Measurements from ENCODE around the gene TMSB4X. TPM values are rescaled to one million over a fixed set of nuclear protein-coding genes. Genes with fewer than 3 reads are reported as not detected.

TMSB4X gene
- total and polyA plus RNA-seq, 2 of the 13 experiments (the other 11 are each of a cell fraction or from before 2014, with no cell fraction given), result 10.5 to 29.6 TPM

DNA sequence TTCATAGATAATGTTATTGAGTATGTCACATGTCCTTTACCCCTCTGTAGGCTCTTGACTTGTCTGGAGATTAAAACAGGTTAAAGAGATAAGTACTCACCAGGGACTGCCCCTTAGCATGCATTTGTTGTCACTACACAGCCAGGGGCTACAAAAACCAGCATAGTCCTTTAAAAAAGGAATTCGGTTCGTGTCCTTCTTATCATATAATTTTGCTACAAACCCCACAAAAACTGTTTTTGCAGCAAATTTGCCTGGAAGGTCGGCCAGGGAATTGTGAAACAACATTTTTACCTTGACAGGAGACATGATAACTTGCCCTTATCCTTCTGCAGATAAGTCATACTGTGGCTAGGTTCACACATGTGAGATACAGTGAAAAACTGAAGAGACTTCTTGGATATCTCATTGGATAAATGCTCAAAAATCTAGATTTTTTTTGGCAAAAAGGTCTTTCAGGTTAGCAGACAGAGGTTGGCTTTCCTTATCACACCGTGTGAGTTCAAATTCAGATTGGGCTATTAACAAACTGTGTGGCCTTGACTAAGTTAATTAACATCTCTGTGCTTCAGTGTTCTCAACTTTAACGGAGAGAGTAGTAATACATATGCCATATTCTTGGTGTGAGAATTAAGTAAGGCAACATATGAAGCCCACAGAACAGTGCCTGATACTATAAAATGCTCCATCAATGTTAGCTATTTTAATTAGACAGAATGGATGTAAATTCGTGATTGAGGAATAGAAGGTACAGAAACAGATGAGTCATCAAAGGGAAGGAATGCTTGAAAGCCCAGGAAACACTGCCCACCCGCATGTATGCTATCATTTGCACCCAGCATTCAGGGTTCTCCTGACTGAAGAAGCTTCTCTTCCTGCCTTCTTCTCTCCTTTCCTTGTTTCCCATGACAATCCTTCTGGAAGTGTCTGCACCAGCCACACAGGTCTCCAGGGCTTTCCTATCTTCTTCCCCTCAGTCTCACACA, 39.5 kb downstream of the TMSB4X start:
- CTCF ChIA-PET (ENCODE audit: low intra/inter-chr PET ratio, low total read pairs), result no interaction called here
- Histone ChIP-seq H2AFZ (ENCODE audit: low read length) (no peak overlapping the region), H3K4me3 (replicated peaks in 1 of 3; ENCODE audit: insufficient read depth in 1 of 3, low read depth in 2 of 3, low read length in 3 of 3) (no peak overlapping the region), H3K27me3 (ENCODE audit: control insufficient read depth in 1 of 2, insufficient read depth in 2 of 2, low read length in 2 of 2) (no peaks in the 10 kb centered on the region), H3K36me3 (replicated peaks in 1 of 2; ENCODE audit: control insufficient read depth in 1 of 2, insufficient read depth in 2 of 2, low read length in 2 of 2) (no peaks in the 10 kb centered on the region), H3K27ac (ENCODE audit: extremely low read length, insufficient read depth, low read length) (no peak overlapping the region), H3K4me2 (ENCODE audit: low read depth, low read length) (peak overlapping the region; percentile 47; the same call in 1 of the 2 replicates), H3K9ac (ENCODE audit: insufficient read depth, low read depth, low read length) (no peak overlapping the region), H3K79me2 (ENCODE audit: insufficient read depth, low read length) (no peaks in the 10 kb centered on the region), H3K4me1 (ENCODE audit: insufficient read depth, low read length) (peaks cover 12% of the 10 kb centered on the region), H4K20me1 (ENCODE audit: insufficient read depth, low read length) (no peaks in the 10 kb centered on the region), H3K9me3 (ENCODE audit: low read length) (no peaks in the 10 kb centered on the region)
- ATAC-seq (no peak), DNase-seq (ENCODE audit: low spot score) (no peak), FAIRE-seq (no peak)
- intact Hi-C loops (cut with micrococcal nuclease; ENCODE audit: unreplicated experiment) (no loop called here), in situ Hi-C loops (cut with HindIII; ENCODE audit: extremely low pct_ligation_motif_present, low pct_unique_long_range_greater_than_20kb) (no loop called here)
- POLR2A ChIA-PET, result no interaction called here
- no peak for TF ChIP-seq SIN3A (IDR thresholded peaks at IDR 0.05; ENCODE audit: borderline replicate concordance, low read depth, low read length)
- TF ChIP-seq ZNF20 (CRISPR knock-in tag; IDR thresholded peaks at IDR 0.05), result no peak
- TF ChIP-seq ZFP1 (CRISPR knock-in tag; IDR thresholded peaks at IDR 0.05), result no peak
- TF ChIP-seq, protein P1, sequence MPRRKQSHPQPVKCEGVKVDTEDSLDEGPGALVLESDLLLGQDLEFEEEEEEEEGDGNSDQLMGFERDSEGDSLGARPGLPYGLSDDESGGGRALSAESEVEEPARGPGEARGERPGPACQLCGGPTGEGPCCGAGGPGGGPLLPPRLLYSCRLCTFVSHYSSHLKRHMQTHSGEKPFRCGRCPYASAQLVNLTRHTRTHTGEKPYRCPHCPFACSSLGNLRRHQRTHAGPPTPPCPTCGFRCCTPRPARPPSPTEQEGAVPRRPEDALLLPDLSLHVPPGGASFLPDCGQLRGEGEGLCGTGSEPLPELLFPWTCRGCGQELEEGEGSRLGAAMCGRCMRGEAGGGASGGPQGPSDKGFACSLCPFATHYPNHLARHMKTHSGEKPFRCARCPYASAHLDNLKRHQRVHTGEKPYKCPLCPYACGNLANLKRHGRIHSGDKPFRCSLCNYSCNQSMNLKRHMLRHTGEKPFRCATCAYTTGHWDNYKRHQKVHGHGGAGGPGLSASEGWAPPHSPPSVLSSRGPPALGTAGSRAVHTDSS (CRISPR knock-in tag; conservative IDR thresholded peaks at IDR 0.05), result no peak
- TF ChIP-seq GABPB1 (CRISPR knock-in tag; IDR thresholded peaks at IDR 0.05), result no peak
- TF ChIP-seq ZNF253 (CRISPR knock-in tag; IDR thresholded peaks at IDR 0.05; ENCODE audit: borderline replicate concordance), result no peak
- TF ChIP-seq HDAC6 (IDR thresholded peaks at IDR 0.05; ENCODE audit: low read depth, low read length), result no peak
- TF ChIP-seq ZNF709 (CRISPR knock-in tag; IDR thresholded peaks at IDR 0.05), result no peak
- no peak for TF ChIP-seq DPF2 (CRISPR knock-in tag; IDR thresholded peaks at IDR 0.05; ENCODE audit: borderline replicate concordance, low read depth)
- TF ChIP-seq, protein P2, sequence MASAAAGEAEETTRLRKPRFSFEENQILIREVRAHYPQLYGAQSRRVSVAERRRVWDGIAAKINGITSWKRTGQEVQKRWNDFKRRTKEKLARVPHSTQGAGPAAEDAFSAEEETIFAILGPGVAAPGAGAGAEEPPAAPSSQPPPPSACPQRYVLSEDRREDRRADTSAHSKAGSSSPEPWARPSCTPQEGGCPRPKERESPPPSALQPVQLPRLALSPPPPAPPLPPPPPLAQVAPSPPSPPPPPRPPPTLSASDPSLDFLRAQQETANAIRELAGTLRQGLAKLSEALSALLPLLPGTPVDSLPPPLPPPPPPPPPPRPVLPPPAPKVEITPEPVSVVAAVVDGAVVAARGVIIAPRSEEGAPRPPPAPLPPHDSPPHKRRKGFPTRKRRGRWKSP (CRISPR knock-in tag; IDR thresholded peaks at IDR 0.05), result no peak
- TF ChIP-seq ELF4 (CRISPR knock-in tag; IDR thresholded peaks at IDR 0.05; ENCODE audit: borderline replicate concordance), result no peak
- TF ChIP-seq, protein P3, sequence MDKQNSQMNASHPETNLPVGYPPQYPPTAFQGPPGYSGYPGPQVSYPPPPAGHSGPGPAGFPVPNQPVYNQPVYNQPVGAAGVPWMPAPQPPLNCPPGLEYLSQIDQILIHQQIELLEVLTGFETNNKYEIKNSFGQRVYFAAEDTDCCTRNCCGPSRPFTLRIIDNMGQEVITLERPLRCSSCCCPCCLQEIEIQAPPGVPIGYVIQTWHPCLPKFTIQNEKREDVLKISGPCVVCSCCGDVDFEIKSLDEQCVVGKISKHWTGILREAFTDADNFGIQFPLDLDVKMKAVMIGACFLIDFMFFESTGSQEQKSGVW (CRISPR knock-in tag; IDR thresholded peaks at IDR 0.05; ENCODE audit: borderline replicate concordance), result no peak
- TF ChIP-seq, protein P4, sequence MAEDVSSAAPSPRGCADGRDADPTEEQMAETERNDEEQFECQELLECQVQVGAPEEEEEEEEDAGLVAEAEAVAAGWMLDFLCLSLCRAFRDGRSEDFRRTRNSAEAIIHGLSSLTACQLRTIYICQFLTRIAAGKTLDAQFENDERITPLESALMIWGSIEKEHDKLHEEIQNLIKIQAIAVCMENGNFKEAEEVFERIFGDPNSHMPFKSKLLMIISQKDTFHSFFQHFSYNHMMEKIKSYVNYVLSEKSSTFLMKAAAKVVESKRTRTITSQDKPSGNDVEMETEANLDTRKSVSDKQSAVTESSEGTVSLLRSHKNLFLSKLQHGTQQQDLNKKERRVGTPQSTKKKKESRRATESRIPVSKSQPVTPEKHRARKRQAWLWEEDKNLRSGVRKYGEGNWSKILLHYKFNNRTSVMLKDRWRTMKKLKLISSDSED (CRISPR knock-in tag; IDR thresholded peaks at IDR 0.05), result no peak
- TF ChIP-seq RFXAP (CRISPR knock-in tag; IDR thresholded peaks at IDR 0.05; ENCODE audit: borderline replicate concordance), result no peak
- TF ChIP-seq CHD4 (IDR thresholded peaks at IDR 0.05; ENCODE audit: borderline replicate concordance, low read length), result no peak
- TF ChIP-seq ZIK1 (CRISPR knock-in tag; IDR thresholded peaks at IDR 0.05; ENCODE audit: borderline replicate concordance, low read depth), result no peak
- TF ChIP-seq CAMTA2 (CRISPR knock-in tag; IDR thresholded peaks at IDR 0.05; ENCODE audit: borderline replicate concordance), result no peak
- no peak for TF ChIP-seq ZNF44 (CRISPR knock-in tag; IDR thresholded peaks at IDR 0.05)
- WGBS (ENCODE audit: low lambda C conversion rate), result 36% methylated on average over 7 of the region's 7 CpGs
- no TSS peak for BruUV-seq (replicated peaks)
